Vagina (tissue), 2 donors: ENCODE measurements around the gene PIK3CB.

Experiments
- POLR2A ChIP-seq, 2 donors: fragments of 450-650 bp; IDR thresholded peaks; one replicate each; pipeline ENCODE4 v1.6.1; 2017; ENCODE audit warnings: antibody characterized with exemption in 2 of 2, mild to moderate bottlenecking in 2 of 2, moderate library complexity in 2 of 2
- POLR2AphosphoS5 ChIP-seq, 2 donors: sonication (generic); formaldehyde crosslinking; IDR thresholded peaks; one replicate each; pipeline ENCODE4 v1.9.0; 2017; ENCODE audit warnings: antibody characterized with exemption in 2 of 2, mild to moderate bottlenecking in 2 of 2, low read depth in 1 of 2; ENCODE audit not compliant: insufficient read depth in 1 of 2
- TF ChIP-seq, protein P1 (sequence below), 3 experiments: fragments of 450-650 bp in 2 of 3; fragments of 200-600 bp in 1 of 3; sonication (generic) in 1 of 3; IDR thresholded peaks; one replicate each; pipeline ENCODE4 v1.5.1; 2017 to 2019; ENCODE audit warnings: antibody characterized with exemption in 3 of 3, mild to moderate bottlenecking in 2 of 3, moderate library complexity in 2 of 3

DNA sequence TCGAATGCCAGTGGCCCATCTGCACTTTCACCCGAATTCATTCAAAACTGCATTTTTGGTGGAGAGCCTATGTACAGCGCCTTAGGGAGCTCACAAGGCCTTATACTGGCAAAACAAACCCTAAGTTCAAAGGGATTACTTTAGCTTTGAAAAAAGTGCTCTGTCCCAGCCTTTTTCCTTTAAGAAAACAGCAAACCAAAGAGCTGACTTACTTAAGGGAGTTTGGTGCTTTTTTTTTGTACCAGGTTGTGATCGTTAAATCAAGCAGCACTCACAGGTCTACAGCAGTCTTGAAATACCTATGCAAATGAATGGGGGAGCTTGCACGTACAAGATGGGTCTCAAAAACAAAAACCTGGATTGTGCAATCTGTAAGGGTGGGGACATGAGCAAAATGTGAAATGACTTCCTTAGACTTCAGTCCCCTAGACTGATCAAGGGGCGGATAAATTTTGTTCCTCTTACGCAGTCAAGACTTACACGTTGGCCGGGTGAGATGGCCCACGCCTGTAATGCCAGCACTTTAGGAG, 11.6 kb upstream of the PIK3CB start:
- no peak for TF ChIP-seq POLR2A (IDR thresholded peaks at IDR 0.05)
- TF ChIP-seq, protein P1, sequence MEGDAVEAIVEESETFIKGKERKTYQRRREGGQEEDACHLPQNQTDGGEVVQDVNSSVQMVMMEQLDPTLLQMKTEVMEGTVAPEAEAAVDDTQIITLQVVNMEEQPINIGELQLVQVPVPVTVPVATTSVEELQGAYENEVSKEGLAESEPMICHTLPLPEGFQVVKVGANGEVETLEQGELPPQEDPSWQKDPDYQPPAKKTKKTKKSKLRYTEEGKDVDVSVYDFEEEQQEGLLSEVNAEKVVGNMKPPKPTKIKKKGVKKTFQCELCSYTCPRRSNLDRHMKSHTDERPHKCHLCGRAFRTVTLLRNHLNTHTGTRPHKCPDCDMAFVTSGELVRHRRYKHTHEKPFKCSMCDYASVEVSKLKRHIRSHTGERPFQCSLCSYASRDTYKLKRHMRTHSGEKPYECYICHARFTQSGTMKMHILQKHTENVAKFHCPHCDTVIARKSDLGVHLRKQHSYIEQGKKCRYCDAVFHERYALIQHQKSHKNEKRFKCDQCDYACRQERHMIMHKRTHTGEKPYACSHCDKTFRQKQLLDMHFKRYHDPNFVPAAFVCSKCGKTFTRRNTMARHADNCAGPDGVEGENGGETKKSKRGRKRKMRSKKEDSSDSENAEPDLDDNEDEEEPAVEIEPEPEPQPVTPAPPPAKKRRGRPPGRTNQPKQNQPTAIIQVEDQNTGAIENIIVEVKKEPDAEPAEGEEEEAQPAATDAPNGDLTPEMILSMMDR (IDR thresholded peaks at IDR 0.05), result no peak
- no peak for TF ChIP-seq POLR2AphosphoS5 (IDR thresholded peaks at IDR 0.05; ENCODE audit: insufficient read depth in 1 of 2, low read depth in 1 of 2)
